NCI-H2196 (cell line): ENCODE results near the gene DISC1.
A peak's percentile ranks its signal among the peaks of the same experiment; 100 is the strongest.
"Not testable (repeated sequence)": the region's sequence is repeated elsewhere in the genome, so short reads cannot be mapped to it uniquely, and the experiment has no call there.

Experiments
- DNase-seq: peaks from one replicate; lab custom pipeline; 2025; ENCODE audit not compliant: unreplicated experiment; lab: John Stamatoyannopoulos, UW

DISC1 gene

DNA sequence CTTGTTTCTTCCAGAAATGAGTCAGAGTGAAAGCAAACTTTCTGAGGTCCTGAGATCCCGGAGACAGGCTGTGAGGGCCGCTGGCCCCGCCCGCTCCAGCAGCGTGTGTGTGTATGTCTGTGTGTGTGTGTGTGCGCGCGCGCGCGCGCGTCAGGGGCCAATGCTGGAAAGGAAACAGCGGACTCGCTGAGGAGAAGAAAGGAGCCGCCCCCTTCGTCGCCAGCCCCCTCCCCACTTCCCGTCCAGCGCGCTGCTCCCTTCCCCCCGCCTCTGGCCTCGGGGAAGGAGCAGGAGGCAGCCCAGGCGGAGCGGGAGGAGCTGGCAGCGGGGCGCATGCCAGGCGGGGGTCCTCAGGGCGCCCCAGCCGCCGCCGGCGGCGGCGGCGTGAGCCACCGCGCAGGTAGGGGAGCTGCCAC is at the start of gene DISC1:
Gene DISC1, plus strand, starts transcription at position 256 of the 416 bp plus-strand sequence. Its CDS starts 78 bp downstream, at position 334.
- DNase-seq = peak; percentile 60

DNA sequence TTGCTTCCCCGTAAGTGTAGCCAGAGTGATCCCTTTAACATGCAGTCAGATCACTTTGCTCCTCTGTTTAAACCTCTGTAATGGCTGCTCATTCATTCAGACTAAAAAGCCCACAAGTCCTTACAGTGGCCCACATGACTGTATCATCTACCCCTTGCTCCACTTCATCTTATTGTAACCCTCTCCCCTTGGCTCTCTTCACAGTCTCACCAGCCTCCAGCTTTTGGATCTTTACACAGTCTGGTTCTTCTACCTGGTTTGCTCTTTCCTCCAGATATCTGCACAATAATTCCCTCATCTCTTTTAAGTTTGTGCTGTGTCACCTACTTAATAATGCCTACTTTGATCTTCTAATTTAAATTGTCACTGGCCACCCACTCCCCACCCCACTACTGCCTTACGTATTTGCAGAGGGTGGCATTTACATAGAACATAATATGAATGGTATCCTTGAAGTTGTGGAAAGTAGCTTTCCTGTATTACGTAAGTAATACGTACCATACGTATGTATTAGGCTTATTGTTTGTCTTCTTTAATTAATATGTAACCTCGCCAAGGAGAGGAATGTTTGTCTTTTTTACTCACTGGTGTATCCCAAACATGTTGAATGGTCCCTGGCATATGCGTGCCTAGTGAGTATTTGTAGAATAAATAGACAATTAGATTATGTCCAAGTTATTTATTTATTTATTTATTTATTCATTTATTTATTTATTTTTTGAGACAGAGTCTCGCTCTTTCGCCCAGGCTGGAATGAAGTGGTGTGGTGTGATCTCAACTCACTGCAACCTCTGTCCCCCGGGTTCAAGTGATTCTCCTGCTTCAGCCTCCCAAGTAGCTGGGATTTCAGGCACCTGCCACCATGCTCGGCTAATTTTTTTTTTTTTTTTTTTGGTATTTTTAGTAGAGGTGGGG is 49.5 kb upstream of the DISC1 start:
- DNase-seq = no peak

GRCh38 chr1:231580874-231581273 is 45.7 kb upstream of the DISC1 start:
- no peak for DNase-seq

GRCh38 chr1:231581859-231582258 is 44.7 kb upstream of the DISC1 start:
- DNase-seq = no peak

DNA sequence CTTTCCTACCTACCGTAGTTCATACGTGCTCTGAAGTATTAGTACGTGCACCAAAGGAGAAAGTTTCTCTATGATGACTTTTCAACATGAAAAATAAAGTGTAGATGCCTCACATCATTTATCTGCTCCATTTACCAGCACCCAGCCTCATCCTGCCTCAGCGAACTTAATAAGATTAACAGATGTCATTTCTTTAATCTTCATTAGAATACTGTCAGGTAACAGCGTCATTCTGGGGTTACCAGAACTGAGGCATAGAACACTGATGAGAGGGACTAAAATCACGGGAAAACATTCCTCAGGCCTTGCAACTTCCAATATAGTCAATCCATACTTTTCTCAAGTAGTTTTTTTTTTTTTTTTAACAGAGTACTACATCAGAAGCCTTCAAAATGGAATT is 43.2 kb upstream of the DISC1 start:
- DNase-seq = no peak

DNA sequence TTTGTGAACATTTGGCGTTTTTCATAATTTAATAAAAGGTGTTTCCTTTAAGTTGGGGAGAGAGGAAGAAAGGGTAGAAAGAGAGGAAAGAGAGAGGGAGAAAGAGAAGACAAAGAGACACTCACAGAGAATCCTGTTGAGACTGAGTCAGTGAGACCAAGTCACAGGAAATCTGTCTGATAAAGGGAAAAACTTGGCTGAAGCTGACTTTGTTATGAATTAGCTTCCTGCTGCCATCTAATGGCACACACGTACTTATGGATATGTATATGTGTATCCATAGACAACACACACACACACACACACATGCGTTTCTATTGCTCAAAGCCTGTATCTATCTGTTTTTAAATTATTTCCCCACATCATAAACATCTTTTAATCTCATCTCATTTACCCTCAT is 42.5 kb upstream of the DISC1 start:
- DNase-seq = peak; percentile 18

- DNase-seq = no peak
These were observed 41.7 kb upstream of the DISC1 start for GRCh38 chr1:231584921-231585320.

- peak; percentile 32 for DNase-seq
These were observed 36.0 kb upstream of the DISC1 start for GRCh38 chr1:231590453-231591198.

DNA sequence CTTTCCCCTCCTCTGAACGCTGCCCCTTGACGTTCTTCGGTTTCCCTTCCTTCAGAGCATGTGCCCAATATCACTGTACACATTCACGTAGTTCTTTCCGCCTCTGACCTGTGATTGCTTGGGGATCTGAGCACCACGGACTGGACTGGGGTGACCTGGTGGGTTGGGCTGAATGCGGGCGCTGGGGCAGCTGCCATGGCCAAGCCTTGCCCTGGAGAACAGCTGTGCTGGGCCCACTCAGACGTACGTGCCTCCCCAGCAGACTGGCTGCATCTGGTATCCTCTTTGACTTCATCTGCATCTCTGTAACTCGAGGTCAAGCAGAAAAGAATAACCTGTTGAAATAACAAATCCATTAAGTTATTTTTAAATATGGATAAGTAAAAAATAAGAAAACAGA is 35.1 kb upstream of the DISC1 start:
- DNase-seq = no peak

GRCh38 chr1:231592809-231593208 is 33.8 kb upstream of the DISC1 start:
- no peak for DNase-seq

DNA sequence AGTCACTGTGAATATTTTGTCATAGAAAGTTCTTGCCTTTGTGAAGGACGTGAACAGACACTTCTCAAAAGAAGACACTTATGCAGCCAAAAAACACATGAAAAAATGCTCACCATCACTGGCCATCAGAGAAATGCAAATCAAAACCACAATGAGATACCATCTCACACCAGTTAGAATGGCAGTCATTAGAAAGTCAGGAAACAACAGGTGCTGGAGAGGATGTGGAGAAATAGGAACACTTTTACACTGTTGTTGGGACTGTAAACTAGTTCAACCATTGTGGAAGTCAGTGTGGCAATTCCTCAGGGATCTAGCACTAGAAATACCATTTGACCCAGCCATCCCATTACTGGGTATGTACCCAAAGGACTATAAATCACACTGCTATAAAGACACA is 33.3 kb upstream of the DISC1 start:
- DNase-seq = not testable (repeated sequence)

GRCh38 chr1:231594123-231594522 is 32.5 kb upstream of the DISC1 start:
- DNase-seq = no peak

DNA sequence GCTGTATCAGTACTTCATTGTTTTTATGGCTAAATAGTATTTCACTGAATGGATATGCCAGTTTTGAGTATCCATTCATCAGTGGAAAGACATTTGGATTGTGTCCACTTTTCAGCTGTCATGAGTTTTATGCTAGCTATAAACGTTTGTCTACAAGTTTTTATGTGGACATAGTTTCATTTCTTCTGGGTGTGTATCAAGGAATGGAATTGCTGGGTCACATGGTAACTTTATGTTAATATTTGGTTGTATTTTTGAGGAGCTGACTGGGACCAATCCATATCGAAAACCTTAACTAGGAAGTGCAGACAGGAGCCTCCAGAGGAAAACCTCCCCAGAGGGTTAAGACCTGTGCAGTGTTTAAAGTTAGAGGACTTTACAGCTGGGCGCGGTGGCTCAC is 31.8 kb upstream of the DISC1 start:
- no peak for DNase-seq

DNA sequence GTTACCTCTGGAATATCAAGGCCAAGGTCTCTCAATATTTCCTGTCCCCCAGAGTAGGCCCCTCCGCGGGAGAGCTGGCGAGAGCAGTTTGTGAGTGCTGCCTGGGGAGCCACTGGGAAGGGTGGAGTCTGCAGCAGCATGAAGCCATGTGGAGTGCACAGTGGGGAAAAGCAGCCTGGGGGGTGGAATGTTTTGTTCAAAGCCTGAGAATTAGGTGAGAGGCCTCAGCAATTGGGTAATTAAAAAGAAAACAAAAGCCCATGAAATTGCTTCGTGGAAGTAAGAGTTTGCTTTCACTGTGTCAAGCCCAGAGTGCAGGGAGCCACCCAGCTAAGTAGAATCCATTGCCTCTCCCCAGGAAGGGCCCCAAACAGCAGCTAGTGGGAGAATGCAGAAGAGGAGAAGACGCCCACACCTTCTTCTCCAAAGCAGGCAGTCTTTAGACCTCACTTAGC is 30.2 kb upstream of the DISC1 start:
- no peak for DNase-seq

DNA sequence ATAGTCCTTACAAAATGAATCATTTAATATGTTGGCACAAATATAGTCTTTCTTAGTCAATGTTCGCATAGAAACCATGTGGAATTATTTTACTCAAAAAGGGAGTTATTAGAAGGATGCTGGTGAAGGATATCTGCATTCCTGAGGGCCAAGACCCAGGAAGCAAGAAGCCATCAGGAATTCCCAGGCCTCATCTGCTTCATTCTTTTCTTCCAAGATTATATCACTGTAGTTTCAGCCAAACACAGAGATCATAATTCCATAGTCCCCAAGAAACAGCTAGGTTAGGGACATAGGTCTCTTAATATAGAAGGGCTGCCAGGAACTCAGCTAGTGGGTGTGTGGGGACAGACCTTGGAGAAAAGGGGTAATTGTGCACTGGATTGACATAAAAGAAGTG is 28.6 kb upstream of the DISC1 start:
- DNase-seq = no peak

- DNase-seq = no peak
These were observed 26.1 kb upstream of the DISC1 start for GRCh38 chr1:231600458-231600976.

DNA sequence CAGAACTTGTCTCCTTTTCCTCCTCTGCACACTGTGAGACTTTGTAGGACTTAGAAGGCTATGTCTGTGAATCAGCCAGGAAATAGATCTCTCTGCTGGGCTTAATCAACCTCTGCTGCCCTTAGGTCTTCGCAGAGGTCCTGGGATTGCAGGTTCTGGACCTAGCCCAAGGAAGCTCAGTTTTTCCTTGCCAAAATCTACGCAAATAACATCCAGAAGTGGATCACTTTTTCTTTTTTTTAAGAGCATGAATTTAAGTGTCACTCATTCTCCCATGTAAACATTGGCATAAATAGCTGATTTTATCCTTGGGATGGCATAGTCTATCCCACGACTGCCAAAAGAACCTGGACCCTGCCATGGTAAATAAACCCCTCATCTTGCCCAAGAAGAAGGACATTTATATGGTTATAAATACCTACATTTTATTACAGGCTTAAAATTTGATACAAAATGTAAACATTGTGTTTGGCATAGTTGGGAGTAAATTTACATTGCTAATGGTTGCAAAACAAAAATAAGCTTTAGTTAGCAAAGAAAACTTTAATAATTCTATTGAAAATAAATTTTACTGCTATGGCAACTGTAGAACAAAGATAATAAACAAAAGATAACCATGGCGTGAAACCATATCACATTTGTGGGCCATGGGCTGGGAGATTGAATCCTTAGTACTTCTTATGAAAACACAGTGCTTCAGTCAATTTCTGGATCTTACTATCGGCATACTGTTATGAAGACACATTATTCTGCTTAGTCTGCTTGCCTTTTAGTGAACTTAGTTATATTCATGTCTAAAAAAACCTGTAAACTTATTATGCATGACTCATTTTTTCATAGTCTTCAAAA is 24.5 kb upstream of the DISC1 start:
- peak; percentile 43 for DNase-seq

DNA sequence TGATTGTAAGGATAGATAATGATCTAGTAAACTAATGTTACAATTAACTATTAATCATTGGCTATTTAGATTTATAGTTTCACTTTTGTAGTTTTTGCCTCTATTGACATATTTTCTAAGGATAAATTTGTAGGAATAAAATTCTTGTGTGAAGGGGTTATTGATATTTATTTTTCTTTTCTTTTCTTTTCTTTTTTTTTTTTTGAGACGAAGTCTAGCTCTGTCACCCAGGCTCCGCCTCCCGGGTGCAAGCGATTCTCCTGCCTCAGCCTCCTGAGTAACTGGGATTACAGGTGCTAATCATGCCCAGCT is 24.0 kb upstream of the DISC1 start:
- no peak for DNase-seq

DNA sequence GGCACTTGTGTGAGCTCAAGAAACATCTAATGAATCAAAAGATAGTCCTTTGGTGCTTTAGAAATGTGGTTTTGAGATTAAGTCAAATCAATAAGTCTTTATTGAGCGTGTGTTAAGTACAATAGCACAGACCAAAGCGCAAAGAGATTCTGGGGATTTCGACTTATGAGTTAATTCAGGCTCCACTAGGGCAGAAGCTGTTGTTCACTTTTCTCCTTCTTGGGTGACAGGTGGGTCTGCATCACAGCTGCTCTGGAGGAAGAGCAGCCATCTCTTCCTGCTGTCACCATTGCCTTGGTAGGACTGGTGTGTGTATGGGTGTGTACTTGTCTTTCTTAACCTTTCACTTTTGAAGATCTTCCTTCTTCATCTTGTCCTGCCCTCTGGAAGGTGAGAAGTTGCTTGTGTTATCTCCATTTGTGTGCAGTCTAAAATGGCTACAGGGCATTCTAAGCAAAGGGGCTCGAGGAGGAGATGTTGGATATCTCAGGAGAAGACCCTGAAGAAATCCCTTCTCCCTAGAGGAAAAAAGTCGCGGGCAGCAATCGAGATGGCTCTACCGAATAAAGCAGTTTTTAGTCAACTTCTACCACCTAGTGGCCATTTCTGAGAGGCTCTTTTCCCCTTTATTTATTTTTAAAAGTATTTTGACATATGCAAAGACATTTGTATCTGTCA is 22.9 kb upstream of the DISC1 start:
- DNase-seq = peak; percentile 75

DNA sequence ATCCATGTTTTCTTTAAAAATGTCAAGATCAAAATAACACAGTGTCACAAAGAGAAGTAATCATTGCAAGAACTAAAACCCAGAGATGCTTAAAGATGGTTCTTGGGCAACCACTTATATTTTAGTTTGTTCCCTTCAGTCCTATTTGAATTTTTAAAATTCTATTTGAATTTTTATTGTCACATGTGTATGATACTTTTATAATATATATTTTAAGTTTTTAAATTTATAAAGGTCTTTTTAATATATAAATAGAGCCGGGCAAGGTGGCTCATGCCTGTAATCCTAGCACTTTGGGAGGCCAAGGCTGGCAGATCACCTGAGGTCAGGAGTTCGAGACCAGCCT is 22.3 kb upstream of the DISC1 start:
- no peak for DNase-seq
